HG03064 (cell line): ENCODE data around the gene PLEKHA6.

ENCODE experiments used
- ATAC-seq: cut with Tn5 transposase; IDR thresholded peaks from one replicate; pipeline ENCODE4 v1.9.1; 2021; ENCODE audit warnings: low read depth; ENCODE audit not compliant: unreplicated experiment

The PLEKHA6 gene

DNA sequence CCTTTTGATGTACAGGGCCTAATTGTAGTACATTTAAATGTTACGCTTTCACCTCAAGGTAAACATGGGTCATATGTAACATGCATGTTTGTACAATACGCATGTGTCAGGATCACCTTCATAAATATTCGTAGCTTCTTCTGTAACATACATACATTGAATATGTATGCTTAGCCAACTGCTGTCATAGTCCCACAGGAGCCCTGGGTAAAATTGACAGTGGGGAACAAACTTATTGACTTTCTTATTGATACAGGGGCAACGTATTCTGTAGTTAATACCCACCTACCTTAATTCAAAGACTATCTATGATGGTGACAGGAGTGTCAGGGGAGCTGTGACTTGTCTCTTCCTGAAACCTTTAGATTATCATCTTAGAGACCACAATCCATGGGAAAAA, 189.9 kb downstream of the PLEKHA6 start:
- ATAC-seq, result no peak
